Urothelium cell line (cell line): ENCODE results near the gene WBP2NL.

Source experiments
- DNase-seq: peaks from one replicate; pipeline ENCODE4 v3.0.0; 2011; ENCODE audit warnings: low spot score, mixed read lengths
- FAIRE-seq: peaks from 2 replicates; lab custom pipeline; 2011; peaks lifted over from hg19 to GRCh38; lab: Jason Lieb, UNC

WBP2NL gene

GRCh38 chr22:41976961-41977566 is 21.5 kb upstream of the WBP2NL start:
- FAIRE-seq (no peak), DNase-seq (peak; percentile 52)

GRCh38 chr22:41978732-41979131 is 19.9 kb upstream of the WBP2NL start:
- no peak for DNase-seq
- FAIRE-seq = no peak

GRCh38 chr22:41979423-41980250 is 19.0 kb upstream of the WBP2NL start:
- DNase-seq (no peak), FAIRE-seq (no peak)

GRCh38 chr22:41982865-41983264 is 15.7 kb upstream of the WBP2NL start:
- DNase-seq (no peak), FAIRE-seq (no peak)

- FAIRE-seq (no peak), DNase-seq (no peak)
Measured at GRCh38 chr22:41983513-41984405, 14.8 kb upstream of the WBP2NL start.

- DNase-seq (no peak), FAIRE-seq (no peak)
Measured at GRCh38 chr22:41987276-41987675, 11.3 kb upstream of the WBP2NL start.

- FAIRE-seq (no peak), DNase-seq (no peak)
Measured at GRCh38 chr22:41989246-41989645, 9.3 kb upstream of the WBP2NL start.

GRCh38 chr22:41991111-41991510 is 7.5 kb upstream of the WBP2NL start:
- DNase-seq = no peak
- FAIRE-seq = no peak

- FAIRE-seq (no peak), DNase-seq (no peak)
Measured at GRCh38 chr22:41992496-41992895, 6.1 kb upstream of the WBP2NL start.

GRCh38 chr22:41995211-41995610 is 3.4 kb upstream of the WBP2NL start:
- FAIRE-seq = no peak

GRCh38 chr22:41996826-41997225 is 1.8 kb upstream of the WBP2NL start:
- DNase-seq = no peak
- FAIRE-seq = no peak

More at GRCh38 chr22:41995211-41995610, 3.4 kb upstream of the WBP2NL start:
- no peak for DNase-seq

GRCh38 chr22:42000466-42000865 is 1.9 kb downstream of the WBP2NL start:
- DNase-seq = no peak
- no peak for FAIRE-seq

- peak; percentile 56 for FAIRE-seq
- DNase-seq = no peak
Measured at GRCh38 chr22:42001121-42001520, 2.5 kb downstream of the WBP2NL start.

- DNase-seq = no peak
- no peak for FAIRE-seq
Measured at GRCh38 chr22:42001706-42002105, 3.1 kb downstream of the WBP2NL start.

- FAIRE-seq = no peak
Measured at GRCh38 chr22:42007922-42008321, 9.3 kb downstream of the WBP2NL start.

GRCh38 chr22:42010778-42011177 is 12.2 kb downstream of the WBP2NL start:
- no peak for DNase-seq
- no peak for FAIRE-seq

More at GRCh38 chr22:42007922-42008321, 9.3 kb downstream of the WBP2NL start:
- DNase-seq = no peak

GRCh38 chr22:42013385-42013784 is 14.8 kb downstream of the WBP2NL start:
- no peak for DNase-seq
- no peak for FAIRE-seq

GRCh38 chr22:42016111-42016510 is 17.5 kb downstream of the WBP2NL start:
- no peak for DNase-seq
- FAIRE-seq = no peak

- no peak for FAIRE-seq
- DNase-seq = no peak
Measured at GRCh38 chr22:42018224-42018623, 19.6 kb downstream of the WBP2NL start.

GRCh38 chr22:42021571-42021970 is 23.0 kb downstream of the WBP2NL start:
- FAIRE-seq (no peak), DNase-seq (no peak)

GRCh38 chr22:42022162-42022847 is 23.7 kb downstream of the WBP2NL start:
- FAIRE-seq = no peak
- no peak for DNase-seq
